HG03432 (cell line): ENCODE results near the gene S100A13.
A peak's percentile ranks its signal among the peaks of the same experiment; 100 is the strongest.
"Not testable (repeated sequence)": the region's sequence is repeated elsewhere in the genome, so short reads cannot be mapped to it uniquely, and the experiment has no call there.

Experiments used
- ATAC-seq: cut with Tn5 transposase; IDR thresholded peaks from one replicate; pipeline ENCODE4 v1.9.1; 2021; ENCODE audit warnings: mild to moderate bottlenecking, moderate library complexity; ENCODE audit not compliant: unreplicated experiment

The S100A13 gene

DNA sequence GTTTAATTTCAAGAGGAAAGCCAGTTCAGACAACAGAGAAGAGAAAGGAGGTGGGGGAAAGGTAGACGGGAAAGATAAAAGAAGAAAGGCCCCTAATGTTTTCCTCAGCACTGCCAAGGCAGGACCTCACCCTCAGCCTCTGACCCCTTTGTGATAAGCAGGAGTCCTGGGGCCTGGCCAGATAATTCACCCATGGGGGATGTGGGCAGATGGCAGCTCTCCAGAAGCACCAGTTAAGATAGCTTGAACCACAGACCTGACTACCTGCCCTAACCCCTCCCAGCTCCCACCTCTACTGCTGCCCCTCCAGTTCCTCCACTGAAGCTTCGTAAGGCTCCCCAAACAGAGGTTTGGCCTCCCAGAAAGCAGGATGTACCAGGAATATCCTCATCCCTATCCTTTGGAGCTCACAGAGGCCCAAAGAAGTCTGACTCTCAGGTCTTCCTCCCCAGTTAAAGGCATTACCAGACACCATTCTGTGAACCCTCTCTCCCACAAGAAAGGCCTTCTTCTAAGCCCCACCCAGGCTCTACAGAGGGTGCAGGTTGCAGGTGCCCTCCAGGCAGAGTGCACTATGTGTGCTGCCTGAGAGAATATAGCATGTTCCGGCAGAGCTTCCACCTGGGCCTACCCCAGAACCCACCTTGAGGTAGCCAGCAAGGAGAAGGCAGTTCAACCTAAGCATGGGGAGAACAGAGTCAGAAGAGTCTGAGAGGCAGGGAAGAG is 22.0 kb upstream of the S100A13 start:
- ATAC-seq, result no peak

- ATAC-seq, result no peak
Observed at GRCh38 chr1:153648000-153648643, 20.8 kb upstream of the S100A13 start.

GRCh38 chr1:153647346-153647714 is 20.0 kb upstream of the S100A13 start:
- no peak for ATAC-seq

- no peak for ATAC-seq
Observed at GRCh38 chr1:153646672-153647345, 19.5 kb upstream of the S100A13 start.

GRCh38 chr1:153643816-153644215 is 16.5 kb upstream of the S100A13 start:
- ATAC-seq, result no peak

GRCh38 chr1:153643100-153643499 is 15.8 kb upstream of the S100A13 start:
- ATAC-seq, result no peak

DNA sequence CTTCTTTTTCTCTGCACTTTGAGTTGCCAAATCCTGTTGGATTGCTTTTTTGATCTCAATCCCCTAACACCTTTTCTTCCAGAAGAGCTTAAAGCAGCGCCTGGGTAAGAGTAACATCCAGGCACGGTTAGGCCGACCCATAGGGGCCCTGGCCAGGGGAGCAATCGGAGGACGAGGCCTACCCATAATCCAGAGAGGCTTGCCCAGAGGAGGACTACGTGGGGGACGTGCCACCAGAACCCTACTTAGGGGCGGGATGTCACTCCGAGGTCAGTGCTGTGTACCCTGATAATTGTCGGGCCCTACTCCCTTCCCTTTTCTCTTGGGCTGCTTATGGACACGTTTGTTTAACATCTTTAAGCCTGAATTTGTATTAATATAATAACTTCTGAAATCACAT is 14.9 kb upstream of the S100A13 start:
- no peak for ATAC-seq

DNA sequence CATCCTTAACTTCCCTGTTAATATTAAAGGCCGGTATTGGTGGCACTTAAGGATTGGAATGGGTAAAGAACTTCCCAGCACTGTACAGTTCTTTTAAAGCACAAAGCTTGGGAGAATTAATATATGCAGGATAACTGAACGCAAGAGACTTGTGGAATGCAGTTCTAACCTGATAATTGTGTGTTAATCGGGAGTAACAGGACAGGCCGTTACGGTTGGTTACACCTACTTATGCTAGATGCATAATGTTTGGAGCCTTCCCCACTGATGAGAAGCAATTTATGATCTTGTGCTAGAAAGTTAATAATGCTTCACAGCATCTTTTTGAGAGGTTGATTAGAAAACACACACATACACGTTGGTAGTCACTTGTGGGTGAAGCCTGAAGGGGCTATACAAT is 13.6 kb upstream of the S100A13 start:
- no peak for ATAC-seq

DNA sequence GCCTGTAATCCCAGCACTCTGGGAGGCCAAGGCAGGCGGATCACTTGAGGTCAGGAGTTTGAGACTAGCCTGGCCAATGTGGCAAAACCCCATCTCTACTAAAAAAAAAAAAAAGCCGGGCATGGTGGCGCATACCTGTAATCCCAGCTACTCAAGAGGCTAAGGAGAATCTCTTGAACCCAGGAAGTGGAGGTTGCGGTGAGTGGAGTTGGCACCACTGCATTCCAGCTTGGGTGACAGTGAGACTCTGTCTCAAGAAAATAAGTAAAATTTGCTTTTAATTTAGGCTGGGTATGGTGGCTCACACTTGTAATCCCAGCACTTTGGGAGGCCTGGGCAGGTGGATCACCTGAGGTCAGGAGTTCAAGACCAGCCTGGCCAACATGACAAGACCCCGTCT is 12.9 kb upstream of the S100A13 start:
- not testable (repeated sequence) for ATAC-seq

GRCh38 chr1:153639280-153639679 is 12.0 kb upstream of the S100A13 start:
- no peak for ATAC-seq

- ATAC-seq, result no peak
Observed at GRCh38 chr1:153638261-153638660, 11.0 kb upstream of the S100A13 start.

GRCh38 chr1:153636312-153636711 is 9.0 kb upstream of the S100A13 start:
- ATAC-seq, result no peak

- ATAC-seq, result no peak
Observed at GRCh38 chr1:153635872-153636271, 8.6 kb upstream of the S100A13 start.

DNA sequence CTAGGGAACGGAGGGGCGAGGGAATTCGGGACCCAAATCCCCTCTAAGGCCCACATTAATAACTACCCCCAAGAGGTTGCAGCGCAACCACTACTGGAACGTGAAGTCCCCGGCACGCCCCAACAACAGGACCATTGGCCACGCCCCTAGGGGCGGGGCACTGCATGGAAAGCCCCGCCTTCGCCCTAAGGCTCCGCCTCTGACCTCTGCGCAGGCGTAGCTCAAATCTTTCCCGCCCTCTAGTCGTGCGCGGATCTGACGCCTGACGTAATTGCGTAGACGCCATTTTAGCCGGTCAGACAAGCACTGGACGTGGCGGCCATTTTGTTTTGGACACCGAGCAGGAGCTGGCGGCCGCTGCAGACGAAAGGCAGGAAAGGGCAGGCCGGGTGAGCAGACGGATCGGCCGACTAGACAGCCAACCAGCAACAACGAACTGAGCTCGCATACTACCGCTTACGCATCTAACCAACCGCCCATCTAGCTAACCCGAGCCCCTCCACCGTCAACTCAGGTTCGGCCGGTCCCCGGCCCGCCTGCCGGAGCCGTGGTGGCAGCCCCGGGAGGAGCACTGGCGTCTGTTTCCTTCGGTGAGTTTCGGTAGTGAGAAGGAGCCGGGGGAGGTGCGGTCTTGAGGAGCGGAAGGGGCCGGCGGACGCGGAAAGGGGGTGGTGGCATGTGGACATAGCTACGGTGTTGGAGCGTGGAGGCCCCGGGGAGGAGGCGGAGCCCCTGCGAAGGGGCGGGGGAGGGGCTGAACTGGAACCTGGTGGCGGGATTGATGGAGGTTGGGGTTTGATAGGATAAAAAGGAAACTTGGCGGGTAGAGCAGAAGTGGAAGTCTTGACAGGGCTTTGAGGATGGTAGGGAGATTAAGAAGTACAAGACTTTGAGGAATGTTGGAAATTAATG is 6.7 kb upstream of the S100A13 start, which contains the start of gene CHTOP:
TSS of gene CHTOP (plus strand) at position 313 of the 912 bp plus-strand sequence. CDS start 2,523 bp downstream, outside the sequence.
- ATAC-seq, result peak; percentile 83

DNA sequence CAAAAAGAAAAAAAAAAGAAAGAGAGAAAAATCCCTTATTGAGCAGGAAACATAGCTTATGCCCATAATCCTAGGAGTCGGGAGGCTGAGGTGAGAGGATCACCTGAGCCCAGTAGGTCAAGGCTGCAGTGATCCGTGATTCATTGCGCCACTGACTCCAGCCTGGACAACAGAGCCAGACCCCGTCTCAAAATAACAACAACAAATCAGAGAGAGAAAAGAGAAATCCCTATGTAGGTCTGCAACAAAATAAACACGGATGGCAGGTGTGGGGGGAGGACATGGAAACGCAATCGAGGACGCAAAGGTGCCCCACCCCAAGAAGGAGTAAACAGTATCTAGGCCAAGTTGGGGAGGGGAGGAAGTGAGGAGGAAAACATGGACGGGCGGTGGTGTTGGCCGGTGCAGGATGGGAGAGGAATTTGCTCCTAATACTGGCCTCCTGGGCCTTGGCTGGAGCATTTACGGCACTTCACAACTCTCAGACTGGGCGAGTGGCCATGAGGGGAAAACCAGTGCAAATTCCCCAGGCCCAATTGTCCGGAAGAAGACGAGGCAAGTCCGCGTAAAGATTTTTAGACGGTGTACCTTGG is 6.0 kb upstream of the S100A13 start:
- ATAC-seq, result no peak

- ATAC-seq, result no peak
Observed at GRCh38 chr1:153631047-153632022, 4.0 kb upstream of the S100A13 start.

DNA sequence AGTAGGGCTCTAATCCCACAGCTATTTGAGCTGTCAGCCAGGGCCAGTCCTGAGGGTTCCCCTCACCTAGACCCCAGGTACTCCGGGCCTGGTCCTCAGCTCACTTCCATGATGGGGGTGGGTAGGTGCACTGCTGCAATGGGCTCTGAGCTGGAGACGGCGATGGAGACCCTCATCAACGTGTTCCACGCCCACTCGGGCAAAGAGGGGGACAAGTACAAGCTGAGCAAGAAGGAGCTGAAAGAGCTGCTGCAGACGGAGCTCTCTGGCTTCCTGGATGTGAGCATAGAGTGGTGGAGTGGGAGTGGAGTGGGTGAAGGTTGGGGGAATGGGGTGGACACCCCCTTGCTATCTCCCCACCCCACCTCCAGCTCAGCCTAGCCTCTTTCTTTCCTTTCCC is 3.1 kb upstream of the S100A13 start:
- no peak for ATAC-seq

DNA sequence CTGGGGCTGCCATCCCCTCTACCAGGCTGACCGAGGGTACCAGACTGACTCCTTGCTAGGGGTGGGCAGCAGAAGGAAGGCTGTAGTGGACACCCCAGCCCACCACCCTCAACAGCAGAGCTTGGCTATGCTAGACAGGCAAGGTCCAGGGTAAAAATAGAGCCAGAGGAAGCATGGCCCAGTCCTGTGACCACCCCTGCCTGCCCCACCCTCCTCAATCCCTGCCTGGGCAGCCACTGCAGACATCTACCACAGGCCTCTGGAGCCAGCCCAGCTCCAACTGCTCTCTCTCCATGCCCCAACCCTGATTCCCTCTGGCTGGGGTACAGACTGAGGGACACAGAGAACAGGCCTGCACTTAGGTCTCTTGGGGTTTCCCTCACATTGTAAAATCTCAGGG is 2.7 kb upstream of the S100A13 start:
- ATAC-seq, result no peak

GRCh38 chr1:153629343-153629665 is 2.0 kb upstream of the S100A13 start:
- no peak for ATAC-seq
